Large intestine (tissue), 3 donors: ENCODE data around the gene DHX8. TPM values are rescaled to one million over a fixed set of nuclear protein-coding genes. Genes with fewer than 3 reads are reported as not detected.
"Not testable (repeated sequence)": the region's sequence is repeated elsewhere in the genome, so short reads cannot be mapped to it uniquely, and the experiment has no call there.

Experiments
- DNase-seq, 2 donors: peaks; one replicate each; pipeline versions ENCODE4 v3.0.0 to v3.0.0-alpha.2; 2013
- H3K27ac ChIP-seq: one replicate; pipeline ENCODE4 v1.5.1; 2013; ENCODE audit warnings: low read length
- H3K27me3 ChIP-seq: 2 replicates; pipeline ENCODE4 v1.6.1; 2013; ENCODE audit warnings: low read length; ENCODE audit not compliant: control insufficient read depth, insufficient read depth
- H3K36me3 ChIP-seq: 2 replicates; pipeline ENCODE4 v1.6.1; 2013; ENCODE audit warnings: low read length; ENCODE audit not compliant: control insufficient read depth, insufficient read depth
- H3K4me1 ChIP-seq: one replicate; pipeline ENCODE4 v1.6.1; 2013; ENCODE audit warnings: low read length; ENCODE audit not compliant: control insufficient read depth, insufficient read depth
- H3K4me3 ChIP-seq: one replicate; pipeline ENCODE4 v1.5.1; 2013; ENCODE audit warnings: low read length
- H3K9me3 ChIP-seq: one replicate; pipeline ENCODE4 v1.6.1; 2013; ENCODE audit warnings: mild to moderate bottlenecking, low read depth, low read length, moderate library complexity; ENCODE audit not compliant: control insufficient read depth
- WGBS: methylation state at CpG from one replicate; pipeline ENCODE4 v1.1.5; 2013; ENCODE audit warnings: low lambda C conversion rate; ENCODE audit not compliant: insufficient coverage; 5-methylcytosine and 5-hydroxymethylcytosine counted together
- polyA plus RNA-seq: library from polyadenylated mRNA; unstranded; fragments of 120-200 nt; gene quantifications from one replicate; pipeline ENCODE4 v1.2.1, GENCODE V29; 2013

DHX8 gene
- polyA plus RNA-seq, 1 donor: 27.8 TPM

GRCh38 chr17:43459878-43460277 is 23.9 kb upstream of the DHX8 start:
- H3K9me3 ChIP-seq, H3K27me3 ChIP-seq, H3K4me3 ChIP-seq, DNase-seq, H3K27ac ChIP-seq, H3K36me3 ChIP-seq, H3K4me1 ChIP-seq: not testable (repeated sequence)
- WGBS: no CpG with 5 or more reads among the region's 5 CpGs

- H3K4me1 ChIP-seq: peaks cover 5% of the 10 kb centered on the region
Measured at GRCh38 chr17:43461185-43461584, 22.6 kb upstream of the DHX8 start.

GRCh38 chr17:43462569-43462968 is 21.2 kb upstream of the DHX8 start:
- H3K4me1 ChIP-seq, DNase-seq, H3K4me3 ChIP-seq, H3K36me3 ChIP-seq, H3K9me3 ChIP-seq, H3K27me3 ChIP-seq, H3K27ac ChIP-seq: not testable (repeated sequence)
- WGBS: no CpG with 5 or more reads among the region's 4 CpGs

More at GRCh38 chr17:43461185-43461584, 22.6 kb upstream of the DHX8 start:
- Histone ChIP-seq H3K36me3 (no peaks in the 10 kb centered on the region), H3K27ac (no peak overlapping the region), H3K4me3 (no peak overlapping the region), H3K9me3 (no peaks in the 10 kb centered on the region), H3K27me3 (no peaks in the 10 kb centered on the region)
- DNase-seq: no peak
- WGBS: no CpG with 5 or more reads among the region's 1 CpG

- Histone ChIP-seq H3K27ac (no peak overlapping the region), H3K4me3 (no peak overlapping the region), H3K9me3 (no peaks in the 10 kb centered on the region), H3K27me3 (no peaks in the 10 kb centered on the region), H3K4me1 (peaks cover 3% of the 10 kb centered on the region), H3K36me3 (no peaks in the 10 kb centered on the region)
- DNase-seq: no peak
- WGBS: no CpG with 5 or more reads among the region's 4 CpGs
Measured at GRCh38 chr17:43463241-43463640, 20.5 kb upstream of the DHX8 start.

- Histone ChIP-seq H3K27me3 (no peaks in the 10 kb centered on the region), H3K36me3 (no peaks in the 10 kb centered on the region), H3K27ac (no peak overlapping the region), H3K4me3 (no peak overlapping the region), H3K9me3 (no peaks in the 10 kb centered on the region), H3K4me1 (no peaks in the 10 kb centered on the region)
- no peak for DNase-seq
- no CpG with 5 or more reads among the region's 1 CpG for WGBS
Measured at GRCh38 chr17:43464046-43464445, 19.7 kb upstream of the DHX8 start.

- no peaks in the 10 kb centered on the region for H3K4me1 ChIP-seq
- no peaks in the 10 kb centered on the region for H3K36me3 ChIP-seq
- no peak overlapping the region for H3K4me3 ChIP-seq
- no peak for DNase-seq
- WGBS: no CpG with 5 or more reads among the region's 9 CpGs
- no peak overlapping the region for H3K27ac ChIP-seq
- H3K27me3 ChIP-seq: no peaks in the 10 kb centered on the region
- H3K9me3 ChIP-seq: no peaks in the 10 kb centered on the region
Measured at GRCh38 chr17:43465049-43465448, 18.7 kb upstream of the DHX8 start.

GRCh38 chr17:43467981-43468581 is 15.7 kb upstream of the DHX8 start:
- 100% methylated on average over 1 of the region's 9 CpGs for WGBS
- DNase-seq: no peak

GRCh38 chr17:43468691-43469139 is 15.1 kb upstream of the DHX8 start:
- no peak overlapping the region for H3K4me3 ChIP-seq
- H3K27me3 ChIP-seq: no peaks in the 10 kb centered on the region
- H3K9me3 ChIP-seq: no peaks in the 10 kb centered on the region
- no CpG with 5 or more reads among the region's 4 CpGs for WGBS
- no peaks in the 10 kb centered on the region for H3K4me1 ChIP-seq
- no peaks in the 10 kb centered on the region for H3K36me3 ChIP-seq
- no peak for DNase-seq
- H3K27ac ChIP-seq: no peak overlapping the region

More at GRCh38 chr17:43467981-43468581, 15.7 kb upstream of the DHX8 start:
- no peaks in the 10 kb centered on the region for H3K27me3 ChIP-seq
- H3K4me3 ChIP-seq: no peak overlapping the region
- H3K27ac ChIP-seq: no peak overlapping the region
- no peaks in the 10 kb centered on the region for H3K36me3 ChIP-seq
- H3K4me1 ChIP-seq: no peaks in the 10 kb centered on the region
- H3K9me3 ChIP-seq: no peaks in the 10 kb centered on the region

- H3K4me3 ChIP-seq: no peak overlapping the region
- H3K4me1 ChIP-seq: no peaks in the 10 kb centered on the region
- no peak overlapping the region for H3K27ac ChIP-seq
- 80% methylated on average over 1 of the region's 4 CpGs for WGBS
- no peaks in the 10 kb centered on the region for H3K36me3 ChIP-seq
- DNase-seq: no peak
- H3K9me3 ChIP-seq: no peaks in the 10 kb centered on the region
- no peaks in the 10 kb centered on the region for H3K27me3 ChIP-seq
Measured at GRCh38 chr17:43469145-43469544, 14.6 kb upstream of the DHX8 start.

- H3K9me3 ChIP-seq: no peaks in the 10 kb centered on the region
- no peak overlapping the region for H3K27ac ChIP-seq
- H3K36me3 ChIP-seq: no peaks in the 10 kb centered on the region
- DNase-seq: no peak
- peaks cover 9% of the 10 kb centered on the region for H3K4me1 ChIP-seq
- no peaks in the 10 kb centered on the region for H3K27me3 ChIP-seq
- no CpG with 5 or more reads among the region's 2 CpGs for WGBS
- H3K4me3 ChIP-seq: no peak overlapping the region
Measured at GRCh38 chr17:43471585-43472160, 12.1 kb upstream of the DHX8 start.
